ENCODE data around the gene TBC1D22A.

DNA sequence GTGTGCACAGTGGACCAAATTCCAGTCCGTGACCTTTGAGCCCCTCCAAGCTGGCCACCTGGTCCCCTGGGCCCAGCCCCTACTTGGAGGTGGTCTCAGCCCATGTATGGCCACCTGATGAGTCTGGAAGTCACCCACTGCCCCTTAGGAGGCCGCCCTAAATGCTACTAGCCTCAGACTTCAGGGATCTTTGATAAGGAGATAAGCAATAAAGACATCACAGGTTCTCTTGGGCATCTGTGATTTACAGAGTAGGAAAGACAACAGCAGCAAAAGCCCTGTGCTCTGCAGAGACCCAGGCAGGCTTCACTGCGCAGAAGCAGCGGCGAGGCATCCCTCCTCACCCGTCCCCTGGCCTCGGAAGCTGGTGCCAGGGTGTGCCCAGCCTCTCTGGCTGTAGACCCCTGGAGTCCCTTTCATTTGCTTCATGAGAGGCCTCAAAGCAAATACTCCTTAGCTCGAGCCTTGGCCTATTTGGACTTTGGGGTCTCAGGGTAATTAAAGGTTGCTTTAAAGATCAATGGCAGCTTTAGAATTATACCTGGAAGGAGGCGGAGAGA, 360.1 kb downstream of the TBC1D22A start:
- TF ChIP-seq ZNF565 (CRISPR knock-in tag; conservative IDR thresholded peaks at IDR 0.05; ENCODE audit: low read depth): no peak
- TF ChIP-seq ZFP3 (CRISPR knock-in tag; IDR thresholded peaks at IDR 0.05): no peak
- TF ChIP-seq, protein P1, sequence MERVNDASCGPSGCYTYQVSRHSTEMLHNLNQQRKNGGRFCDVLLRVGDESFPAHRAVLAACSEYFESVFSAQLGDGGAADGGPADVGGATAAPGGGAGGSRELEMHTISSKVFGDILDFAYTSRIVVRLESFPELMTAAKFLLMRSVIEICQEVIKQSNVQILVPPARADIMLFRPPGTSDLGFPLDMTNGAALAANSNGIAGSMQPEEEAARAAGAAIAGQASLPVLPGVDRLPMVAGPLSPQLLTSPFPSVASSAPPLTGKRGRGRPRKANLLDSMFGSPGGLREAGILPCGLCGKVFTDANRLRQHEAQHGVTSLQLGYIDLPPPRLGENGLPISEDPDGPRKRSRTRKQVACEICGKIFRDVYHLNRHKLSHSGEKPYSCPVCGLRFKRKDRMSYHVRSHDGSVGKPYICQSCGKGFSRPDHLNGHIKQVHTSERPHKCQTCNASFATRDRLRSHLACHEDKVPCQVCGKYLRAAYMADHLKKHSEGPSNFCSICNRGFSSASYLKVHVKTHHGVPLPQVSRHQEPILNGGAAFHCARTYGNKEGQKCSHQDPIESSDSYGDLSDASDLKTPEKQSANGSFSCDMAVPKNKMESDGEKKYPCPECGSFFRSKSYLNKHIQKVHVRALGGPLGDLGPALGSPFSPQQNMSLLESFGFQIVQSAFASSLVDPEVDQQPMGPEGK (CRISPR knock-in tag; IDR thresholded peaks at IDR 0.05; ENCODE audit: borderline replicate concordance): no peak
